KG1 (cell line): ENCODE results near the gene CFAP43.

Experiments
- DNase-seq: peaks from one replicate; lab custom pipeline; 2025; lab: John Stamatoyannopoulos, UW

Gene CFAP43

GRCh38 chr10:104098358-104098925 lies 133.7 kb downstream of the CFAP43 start:
- no peak for DNase-seq

GRCh38 chr10:104096692-104097091 lies 135.5 kb downstream of the CFAP43 start:
- DNase-seq: no peak

- DNase-seq: no peak
Observed at GRCh38 chr10:104092749-104093148, 139.4 kb downstream of the CFAP43 start.

- DNase-seq: no peak
Observed at GRCh38 chr10:104090611-104091010, 141.6 kb downstream of the CFAP43 start.

GRCh38 chr10:104089621-104090020 lies 142.5 kb downstream of the CFAP43 start:
- no peak for DNase-seq

GRCh38 chr10:104088239-104088638 lies 143.9 kb downstream of the CFAP43 start:
- no peak for DNase-seq

- DNase-seq: no peak
Observed at GRCh38 chr10:104085801-104086400, 146.3 kb downstream of the CFAP43 start, which contains the start of gene COL17A1. Gene COL17A1, minus strand, starts transcription at chr10:104085880. Its CDS starts 5,207 bp downstream, at chr10:104080673.

GRCh38 chr10:104084482-104085142 lies 147.6 kb downstream of the CFAP43 start:
- DNase-seq: no peak

GRCh38 chr10:104081998-104082397 lies 150.2 kb downstream of the CFAP43 start:
- no peak for DNase-seq

- no peak for DNase-seq
Observed at GRCh38 chr10:104080762-104081161, 151.4 kb downstream of the CFAP43 start.
